ENCODE measurements around the gene ZNF839.
A peak's percentile ranks its signal among the peaks of the same experiment; 100 is the strongest.
"Not testable (repeated sequence)": the region's sequence is repeated elsewhere in the genome, so short reads cannot be mapped to it uniquely, and the experiment has no call there.

ZNF839 gene

DNA sequence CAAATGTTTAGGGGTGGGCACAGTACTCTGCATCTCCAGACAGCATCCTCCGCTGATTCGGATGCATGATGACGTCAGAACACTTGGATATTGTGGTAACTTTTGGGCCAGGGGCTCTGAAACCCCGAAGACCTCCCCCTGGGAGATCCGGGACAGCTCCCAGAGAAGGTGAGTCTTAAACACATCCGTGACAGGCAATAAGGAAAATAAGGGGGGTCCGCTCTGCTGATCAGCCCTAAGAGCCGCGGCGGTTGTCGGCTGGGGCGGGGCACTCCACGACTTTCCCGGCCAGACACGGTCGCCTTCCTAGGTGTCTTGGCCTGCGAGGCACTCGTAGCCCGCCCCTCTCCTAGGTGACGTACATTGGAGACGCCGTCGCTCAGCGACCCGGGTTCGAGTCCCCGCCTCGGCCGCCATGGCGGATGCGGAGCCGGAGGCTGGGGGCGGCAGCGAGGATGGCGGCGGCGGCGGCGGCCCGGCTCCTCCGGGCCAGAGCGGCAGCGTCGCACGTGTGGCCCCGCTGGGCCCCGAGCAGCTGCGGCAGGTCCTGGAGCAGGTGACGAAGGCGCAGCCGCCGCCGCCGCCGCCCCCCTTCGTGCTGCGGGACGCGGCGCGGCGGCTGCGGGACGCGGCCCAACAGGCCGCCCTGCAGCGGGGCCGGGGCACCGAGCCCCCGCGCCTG lies at the start of gene ZNF839:
Gene ZNF839, plus strand, starts transcription at position 396 of the 682 bp plus-strand sequence. Its CDS starts 20 bp downstream, at position 416.
- peak; percentile 94 for DNase-seq

DNA sequence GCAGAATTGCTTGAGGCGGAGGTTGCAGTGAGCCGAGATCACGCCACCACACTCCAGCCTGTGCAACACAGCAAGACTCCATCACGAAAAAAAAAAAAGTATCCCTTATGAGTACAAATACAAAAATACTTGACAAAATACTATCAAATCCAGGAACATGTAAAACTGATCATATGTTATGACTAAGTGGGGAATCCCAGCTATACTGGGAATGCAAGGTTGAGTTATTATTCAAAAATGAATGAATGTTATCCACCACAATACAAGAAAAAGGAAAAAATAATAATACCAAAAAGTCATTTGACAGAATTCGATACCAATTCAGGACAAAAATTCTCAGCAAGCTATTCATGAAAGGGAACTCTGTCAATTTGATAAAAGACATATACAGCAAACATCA lies 47.2 kb upstream of the ZNF839 start:
- no peak for DNase-seq

DNA sequence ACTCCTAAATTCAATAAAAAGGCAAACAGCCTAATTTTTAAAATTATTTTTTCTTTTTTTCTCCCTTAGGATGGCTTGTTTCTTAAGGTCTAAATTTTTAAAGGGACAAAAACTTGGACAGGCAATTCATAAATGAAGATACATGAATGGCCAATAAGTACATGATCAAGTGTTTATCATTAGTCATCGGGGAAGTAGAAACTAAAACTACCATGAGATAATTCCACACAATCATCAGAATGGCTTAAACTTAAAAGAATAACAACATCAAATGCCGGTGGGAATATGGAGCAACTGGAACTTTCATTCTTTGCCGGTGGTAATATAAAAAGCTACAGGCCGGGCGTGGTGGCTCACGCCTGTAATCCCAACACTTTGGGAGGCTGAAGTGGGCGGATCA lies 43.7 kb upstream of the ZNF839 start:
- DNase-seq: no peak

DNA sequence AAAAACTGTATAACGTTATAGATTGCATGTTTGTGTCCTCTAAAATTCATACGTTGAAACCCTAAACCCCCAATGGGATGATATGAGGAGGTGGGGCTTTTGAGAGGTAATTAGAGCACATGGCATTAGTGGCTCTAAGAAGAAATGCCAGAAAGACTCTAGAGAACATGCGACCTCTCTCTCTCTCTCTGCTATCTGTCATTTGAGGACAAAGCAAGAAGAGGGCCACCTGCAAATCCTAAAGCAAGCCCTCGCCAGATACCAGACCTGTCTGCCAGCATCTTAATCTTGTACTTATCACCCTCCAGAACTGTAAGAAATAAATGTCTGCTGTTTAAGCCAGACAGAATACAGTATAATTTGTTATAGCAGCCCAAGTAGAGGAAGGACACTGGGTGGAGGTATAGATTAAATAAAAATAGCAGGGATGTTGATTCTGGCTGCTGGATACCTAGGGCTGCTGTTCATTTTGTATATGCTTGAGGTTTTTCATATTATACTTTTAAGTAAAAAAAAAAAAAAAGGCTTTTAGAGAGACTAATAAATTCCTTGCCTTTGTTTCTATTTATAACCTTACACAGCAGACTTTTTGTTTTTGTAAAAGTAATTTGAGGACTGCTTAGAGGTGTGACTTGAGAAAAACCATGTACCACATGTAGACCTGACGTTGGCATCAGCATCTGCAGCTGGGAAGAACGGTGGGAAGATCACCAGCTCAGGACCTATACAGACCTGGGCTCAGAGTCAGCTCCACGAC lies 41.5 kb upstream of the ZNF839 start:
- DNase-seq: no peak

DNA sequence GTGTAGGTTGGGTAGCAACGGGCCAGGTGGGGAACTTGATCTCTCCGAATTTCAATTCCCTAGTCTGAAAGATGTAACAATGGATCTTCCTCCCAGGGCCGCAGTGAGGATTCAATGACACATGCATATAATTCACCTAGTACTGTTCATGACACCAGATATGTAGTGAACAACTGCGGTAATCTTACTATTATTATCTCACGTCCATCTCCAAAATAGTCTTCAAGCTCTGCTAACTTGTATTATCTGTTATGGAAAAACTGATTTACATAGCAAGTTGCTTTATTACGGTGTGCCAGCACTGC lies 41.0 kb upstream of the ZNF839 start:
- no peak for DNase-seq

DNA sequence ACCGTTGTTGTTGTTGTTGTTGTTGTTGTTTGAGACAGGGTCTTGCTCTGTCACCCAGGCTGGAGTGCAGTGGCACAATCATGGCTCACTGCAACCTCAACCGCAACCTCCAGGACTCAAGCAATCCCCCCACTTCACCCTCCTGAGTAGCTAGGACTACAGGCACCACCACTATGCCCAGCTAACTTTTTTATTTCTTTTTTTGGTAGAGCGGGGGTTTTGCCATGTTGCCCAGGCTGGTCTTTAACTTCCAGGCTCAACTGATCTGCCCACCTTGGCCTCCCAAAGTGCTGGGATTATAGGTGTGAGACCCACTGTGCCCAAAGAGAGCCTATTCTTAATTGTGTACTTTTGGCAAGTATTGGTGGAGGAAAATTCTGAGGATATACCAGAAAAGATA lies 40.3 kb upstream of the ZNF839 start:
- DNase-seq: no peak

DNA sequence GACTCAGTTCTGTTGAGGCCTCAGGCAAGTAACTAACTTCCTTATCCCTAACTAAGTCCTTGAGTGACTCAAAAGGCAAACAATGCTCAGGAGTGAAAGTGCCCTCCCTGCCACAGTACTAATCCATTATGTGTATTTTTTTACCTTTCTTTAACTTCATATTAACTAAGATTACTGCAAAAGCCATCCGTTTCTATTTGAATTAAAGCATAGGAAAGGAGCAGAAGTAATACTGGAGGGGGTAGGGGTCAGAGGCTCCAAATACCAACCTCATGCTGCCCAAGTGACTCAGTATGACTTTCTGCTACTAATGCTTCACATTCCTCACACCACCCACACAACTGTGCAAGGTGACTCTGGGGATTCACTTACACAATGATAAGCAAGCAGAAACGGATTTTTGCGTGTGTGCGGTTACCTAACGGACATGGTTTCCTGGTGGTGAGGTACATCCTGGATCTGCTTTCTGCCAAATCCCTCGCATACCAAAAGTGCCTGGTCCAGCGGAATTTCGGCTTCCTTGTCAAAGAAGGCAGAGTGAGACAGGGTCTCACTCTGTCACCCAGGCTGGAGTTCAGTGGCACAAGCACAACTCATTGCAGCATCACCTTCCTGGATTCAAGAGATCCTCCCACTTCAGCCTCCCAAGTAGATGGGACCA lies 39.7 kb upstream of the ZNF839 start:
- no peak for DNase-seq

DNA sequence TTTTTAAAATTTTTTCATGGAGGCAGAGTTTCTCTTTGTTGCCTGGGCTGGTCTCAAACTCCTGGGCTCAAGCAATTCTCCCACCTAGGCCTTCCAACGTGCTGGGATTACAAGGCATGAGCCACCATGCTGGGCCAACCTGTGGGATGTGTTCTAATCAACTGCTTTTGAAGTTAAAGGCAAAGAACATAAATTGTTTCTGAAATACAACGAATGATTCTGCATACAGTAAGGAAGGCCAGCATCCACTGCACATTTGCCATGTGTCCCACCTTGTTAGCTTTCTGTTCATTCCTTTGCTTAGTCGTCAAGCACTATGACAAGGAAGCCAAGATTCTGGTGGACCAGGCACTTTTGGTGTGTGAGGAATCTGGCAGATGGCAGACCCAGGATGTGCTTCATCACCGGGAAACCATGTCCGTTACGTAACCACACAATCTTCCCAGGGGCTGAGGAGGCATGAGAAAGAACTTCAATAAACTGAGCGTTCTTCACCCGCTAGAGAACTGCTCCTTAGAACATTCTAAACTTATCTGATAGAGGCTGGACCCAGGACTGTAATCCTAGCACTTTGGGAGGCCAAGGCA lies 39.1 kb upstream of the ZNF839 start:
- DNase-seq: no peak

DNA sequence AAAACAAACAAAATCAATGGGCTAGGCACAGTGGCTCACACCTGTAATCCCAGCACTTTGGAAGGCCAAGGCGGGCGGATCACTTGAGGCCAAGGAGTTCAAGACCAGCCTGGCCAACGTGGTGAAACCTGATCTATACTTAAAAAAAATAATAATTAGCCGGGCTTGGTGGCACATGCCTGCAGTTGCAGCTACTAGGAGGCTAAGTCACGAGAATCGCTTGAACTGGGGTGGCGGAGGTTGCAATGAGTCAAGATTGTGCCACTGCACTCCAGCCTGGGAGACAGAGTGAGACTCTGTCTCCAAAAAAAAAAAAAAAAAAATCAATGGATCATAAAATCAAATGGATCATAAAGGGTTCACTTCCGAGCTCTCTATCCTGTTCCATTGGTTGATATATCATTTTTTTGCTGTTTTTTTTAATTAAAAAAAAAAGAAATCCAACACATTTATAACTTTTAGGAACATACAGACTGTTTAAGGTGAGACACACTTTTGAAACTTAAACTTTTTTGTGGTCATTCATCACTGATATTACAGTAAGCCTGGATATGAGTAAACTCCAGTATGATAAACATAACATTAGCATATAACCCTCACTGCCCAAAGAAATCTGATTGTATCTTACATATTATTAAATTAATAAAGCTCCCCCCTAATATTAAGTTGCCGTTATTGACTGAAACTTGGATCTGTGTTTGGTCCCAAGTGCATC lies 36.6 kb upstream of the ZNF839 start:
- no peak for DNase-seq

DNA sequence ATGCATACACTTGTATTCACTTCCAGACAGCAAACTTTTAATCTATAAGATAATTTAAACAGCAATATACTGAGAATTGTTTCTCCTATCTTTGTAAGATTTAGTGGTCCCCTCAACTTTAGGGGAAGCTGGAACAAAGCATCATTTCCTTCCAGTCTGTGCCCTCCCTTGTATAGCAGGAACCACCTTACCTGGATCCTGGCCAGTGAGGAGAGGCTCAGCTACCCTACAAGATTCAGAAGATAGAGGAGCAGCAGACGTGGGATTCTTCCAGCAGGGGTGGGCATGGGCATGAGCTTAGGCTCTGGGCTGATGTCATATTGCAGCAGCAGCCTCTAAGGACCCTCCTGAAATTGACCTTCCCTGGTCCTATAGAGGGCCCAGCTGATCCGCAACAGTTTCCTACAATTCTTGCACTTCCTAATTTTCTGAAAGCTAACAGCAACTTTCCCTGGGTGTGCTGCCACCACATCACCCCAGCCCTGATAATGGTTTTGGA lies 35.9 kb upstream of the ZNF839 start:
- no peak for DNase-seq

DNA sequence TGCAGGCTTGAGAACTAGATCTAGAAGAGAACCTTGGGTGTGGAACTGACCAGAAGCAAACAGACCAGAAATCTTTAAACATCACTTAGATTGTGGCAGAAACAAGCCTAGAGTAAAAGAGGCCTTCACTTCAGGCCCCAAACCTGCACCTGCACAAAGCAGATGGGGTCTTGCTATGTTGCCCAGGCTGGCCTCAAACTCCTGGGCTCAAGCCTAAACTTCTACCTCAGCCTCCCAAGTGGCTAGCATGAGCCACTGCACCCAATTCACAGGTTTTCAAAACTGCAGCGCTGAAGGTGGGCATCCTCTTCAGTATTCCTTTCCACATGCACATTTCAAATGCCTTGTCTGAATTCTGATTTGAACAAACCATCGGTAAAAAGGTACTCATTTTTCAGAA lies 34.4 kb upstream of the ZNF839 start:
- no peak for DNase-seq

DNA sequence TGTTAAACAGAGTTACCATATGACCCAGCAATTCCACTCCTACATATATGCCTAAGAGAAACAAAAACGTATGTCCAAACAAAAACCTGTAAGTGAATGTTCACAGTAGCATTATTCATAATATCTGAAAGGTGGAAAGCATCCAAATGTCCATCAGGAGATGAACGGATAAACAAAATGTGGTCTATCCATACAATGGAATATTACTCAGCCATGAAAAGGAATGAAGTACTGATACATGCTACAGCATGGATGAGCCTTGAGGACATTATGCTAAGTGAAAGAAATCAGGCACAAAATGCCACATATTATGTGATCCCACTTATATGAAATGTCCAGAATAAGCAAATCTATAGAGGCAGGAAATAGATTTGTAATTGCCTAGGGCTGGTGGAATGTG lies 31.4 kb upstream of the ZNF839 start:
- DNase-seq: no peak

DNA sequence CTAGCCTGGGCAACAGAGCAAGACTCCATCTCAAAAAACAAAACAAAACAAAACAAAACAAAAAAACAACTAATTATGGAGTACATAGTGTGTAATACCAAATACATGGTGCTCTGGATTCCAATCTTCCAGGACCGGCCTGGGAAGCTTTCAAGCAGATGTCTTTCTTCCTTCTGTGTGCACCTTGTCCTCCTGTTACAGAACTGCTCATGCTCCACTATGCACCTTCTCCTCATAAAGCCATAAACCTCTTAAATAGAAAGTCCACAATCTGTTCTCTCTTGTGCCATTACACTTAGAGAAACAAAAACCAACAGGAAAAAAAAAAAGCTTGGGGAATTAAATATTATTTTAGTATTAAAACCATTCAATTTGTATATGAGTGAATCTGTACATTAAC lies 27.1 kb upstream of the ZNF839 start:
- no peak for DNase-seq

DNA sequence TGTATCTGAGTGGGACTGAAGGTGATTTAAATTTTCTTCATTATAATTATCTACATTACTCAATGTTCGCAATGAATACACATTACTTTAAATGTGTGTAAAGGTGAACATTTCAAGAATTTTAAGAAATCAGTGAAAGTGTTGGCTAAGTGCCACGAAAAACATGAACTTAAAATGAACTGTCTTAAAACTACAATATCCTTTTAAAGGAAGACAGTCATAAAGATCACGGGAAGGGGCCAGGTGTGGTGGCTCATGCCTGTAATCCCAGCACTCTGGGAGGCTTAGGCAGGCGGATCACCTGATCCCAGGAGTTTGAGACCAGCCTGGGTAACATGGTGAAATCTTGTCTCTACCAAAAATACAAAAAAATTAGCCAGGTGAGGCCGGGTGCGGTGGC lies 25.8 kb upstream of the ZNF839 start:
- DNase-seq: no peak

DNA sequence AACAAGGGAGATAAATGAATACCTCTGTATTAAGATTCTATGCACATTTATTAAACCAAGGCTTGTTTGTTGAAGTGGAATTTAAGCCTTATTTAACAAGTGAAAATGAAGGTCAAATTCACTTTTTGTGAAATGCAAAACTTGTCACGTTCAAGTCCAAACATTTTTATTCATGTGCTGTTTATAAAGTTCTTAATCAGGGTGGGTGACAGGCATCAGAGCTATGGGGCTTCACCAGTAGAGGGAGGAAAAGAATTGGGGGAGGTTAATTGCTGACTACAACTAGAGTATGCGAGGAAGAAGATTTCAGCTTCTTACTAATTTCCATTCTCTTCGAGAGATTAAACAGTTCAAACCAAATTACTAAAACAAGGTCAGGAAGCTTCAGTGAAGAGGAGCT lies 24.3 kb upstream of the ZNF839 start:
- no peak for DNase-seq

DNA sequence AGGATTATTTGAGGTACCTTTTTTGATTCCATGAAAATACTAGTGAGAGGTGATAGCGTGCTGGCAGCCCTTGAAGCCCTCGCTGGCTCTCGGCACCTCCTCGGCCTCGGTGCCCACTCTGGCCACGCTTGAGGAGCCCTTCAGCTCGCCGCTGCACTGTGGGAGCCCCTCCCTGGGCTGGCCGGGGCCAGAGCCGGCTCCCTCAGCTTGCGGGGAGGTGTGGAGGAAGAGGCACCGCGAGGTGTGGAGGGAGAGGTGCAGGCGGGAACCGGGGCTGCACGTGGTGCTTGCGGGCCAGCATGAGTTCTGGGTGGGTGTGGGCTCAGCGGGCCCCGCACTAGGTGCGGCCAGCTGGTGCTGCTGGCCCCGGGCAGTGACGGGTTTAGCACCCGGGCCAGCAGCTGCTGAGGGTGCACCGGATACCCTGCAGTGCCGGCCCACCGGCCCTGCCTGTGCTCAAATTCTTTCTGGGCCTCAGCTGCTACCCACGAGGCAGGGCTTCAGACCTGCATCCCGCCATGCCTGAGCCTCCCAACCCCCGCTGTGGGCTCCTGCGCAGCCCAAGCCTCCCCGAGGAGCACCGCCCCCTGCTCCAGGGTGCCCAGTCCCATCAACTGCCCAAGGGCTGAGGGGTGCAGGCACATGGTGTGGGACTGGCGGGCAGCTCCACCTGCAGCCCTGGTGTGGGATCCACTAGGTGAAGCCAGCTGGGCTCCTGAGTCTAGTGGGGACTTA lies 21.9 kb upstream of the ZNF839 start:
- no peak for DNase-seq

DNA sequence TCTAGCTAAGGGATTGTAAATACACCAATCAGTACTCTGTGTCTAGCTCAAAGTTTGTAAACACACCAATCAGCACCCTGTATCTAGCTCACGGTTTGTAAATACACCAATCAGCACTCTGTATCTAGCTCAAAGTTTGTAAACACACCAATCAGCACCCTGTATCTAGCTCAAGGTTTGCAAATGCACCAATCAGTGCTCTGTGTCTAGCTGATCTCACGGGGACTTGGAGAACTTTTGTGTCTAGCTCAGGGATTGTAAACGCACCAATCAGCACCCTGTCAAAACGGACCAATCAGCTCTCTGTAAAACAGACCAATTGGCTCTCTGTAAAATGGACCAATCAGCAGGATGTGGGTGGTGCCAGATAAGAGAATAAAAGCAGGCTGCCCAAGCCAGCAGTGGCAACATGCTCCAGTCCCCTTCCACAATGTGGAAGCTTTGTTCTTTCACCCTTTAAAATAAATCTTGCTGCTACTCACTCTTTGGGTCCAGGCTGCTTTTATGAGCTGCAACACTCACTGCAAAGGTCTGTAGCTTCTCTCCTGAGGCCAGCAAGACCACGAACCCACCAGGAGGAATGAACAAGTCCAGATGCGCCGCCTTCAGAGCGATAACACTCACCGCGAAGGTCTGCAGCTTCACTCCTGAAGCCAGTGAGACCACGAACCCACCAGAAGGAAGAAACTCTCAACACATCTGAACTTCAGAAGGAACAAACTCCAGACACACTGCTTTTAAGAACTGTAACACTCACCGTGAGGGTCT lies 21.1 kb upstream of the ZNF839 start:
- not testable (repeated sequence) for DNase-seq

DNA sequence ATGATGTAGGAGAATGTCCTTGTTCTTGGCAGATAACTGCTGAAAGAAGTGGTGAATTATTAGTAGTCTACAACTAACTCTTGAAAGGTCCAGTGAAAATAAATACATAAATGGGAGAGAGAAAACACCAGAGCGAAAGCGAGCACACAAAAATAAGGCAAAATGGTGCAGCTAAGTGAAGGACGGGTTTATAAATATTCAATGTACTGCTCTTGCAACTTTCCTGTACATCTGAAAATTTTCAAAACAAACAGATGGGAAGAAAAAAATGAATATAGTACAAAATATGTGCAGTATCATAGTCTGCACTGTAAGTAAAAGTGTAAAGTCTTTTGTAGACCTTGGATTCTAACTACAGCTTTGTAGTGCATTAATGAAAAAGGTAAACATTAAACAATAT lies 15.9 kb upstream of the ZNF839 start:
- no peak for DNase-seq

DNA sequence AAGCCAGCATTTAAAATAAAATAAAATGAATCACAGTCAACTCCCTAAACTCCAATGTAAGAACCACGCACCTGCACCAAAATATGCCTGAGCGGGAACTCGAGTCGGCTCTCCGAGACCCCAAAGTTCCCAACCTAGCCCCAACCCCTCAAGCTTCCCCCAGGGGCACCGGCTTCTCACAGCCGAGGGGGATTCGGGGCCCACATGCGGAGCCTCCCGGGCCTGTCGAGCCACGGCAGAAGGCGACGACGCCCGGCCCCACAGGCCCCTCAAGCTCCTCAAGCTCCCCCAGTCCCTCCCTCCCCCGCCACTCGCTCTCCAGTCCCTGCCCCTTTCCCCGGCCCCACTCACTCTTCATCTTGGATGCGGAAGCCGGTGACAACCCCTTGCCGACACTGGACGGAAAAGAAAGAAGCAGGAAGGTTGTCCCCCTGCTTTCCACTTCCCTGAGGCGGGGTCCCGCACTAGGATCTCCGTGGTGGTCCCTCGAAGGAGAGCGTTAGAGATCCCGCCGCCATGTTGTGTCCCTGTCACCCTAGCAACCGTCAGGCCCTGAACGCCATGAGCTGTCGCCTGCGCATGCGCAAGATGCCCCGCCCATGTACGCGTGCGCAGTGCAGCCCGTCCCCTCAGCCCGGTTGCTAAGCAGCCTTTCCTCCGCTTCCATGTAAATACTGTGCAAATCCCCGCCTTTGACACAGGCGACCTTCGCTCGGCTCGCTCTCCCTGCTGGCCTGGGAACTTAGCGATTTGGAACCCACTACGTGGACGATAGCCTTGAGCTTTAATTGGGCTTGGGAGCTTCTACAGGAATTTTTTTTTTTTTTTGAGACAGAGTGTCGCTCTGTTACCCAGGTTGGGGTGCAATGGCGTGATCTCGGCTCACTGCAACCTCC lies 14.7 kb upstream of the ZNF839 start, which contains the start of gene MOK:
Gene MOK, minus strand, starts transcription at position 554 of the 896 bp plus-strand sequence. Its CDS starts 196 bp downstream, at position 358.
- peak; percentile 99 for DNase-seq

All from right hindlimb (tissue), 1 donor.